Muscle of leg (tissue), 11 donors: ENCODE data around the gene DMAC2. TPM values are rescaled to one million over a fixed set of nuclear protein-coding genes. Genes with fewer than 3 reads are reported as not detected.

Experiments
- DNase-seq: peaks from one replicate; pipeline ENCODE4 v3.0.0; 2013
- H3K27ac ChIP-seq: one replicate; pipeline ENCODE4 v1.5.1; 2013; ENCODE audit warnings: mild to moderate bottlenecking, low read length, control low read depth
- H3K27me3 ChIP-seq: one replicate; pipeline ENCODE4 v1.6.1; 2013; ENCODE audit warnings: low read length; ENCODE audit not compliant: control insufficient read depth, insufficient read depth
- H3K36me3 ChIP-seq: one replicate; pipeline ENCODE4 v1.6.1; 2013; ENCODE audit warnings: low read length; ENCODE audit not compliant: control insufficient read depth, insufficient read depth
- H3K4me1 ChIP-seq: one replicate; pipeline ENCODE4 v1.6.1; 2013; ENCODE audit warnings: low read length; ENCODE audit not compliant: control insufficient read depth, insufficient read depth
- H3K4me3 ChIP-seq: one replicate; pipeline ENCODE4 v1.5.1; 2013; ENCODE audit warnings: low read length, control low read depth
- H3K9me3 ChIP-seq: replicated peaks from 2 replicates; pipeline ENCODE4 v1.6.1; 2013; ENCODE audit warnings: low read depth, low read length; ENCODE audit not compliant: control insufficient read depth
- WGBS: methylation state at CpG from one replicate; pipeline ENCODE4 v1.1.5; 2013; ENCODE audit warnings: missing lambda C conversion rate; ENCODE audit not compliant: insufficient coverage; 5-methylcytosine and 5-hydroxymethylcytosine counted together
- polyA plus RNA-seq, 8 donors: library from polyadenylated mRNA; unstranded; fragments of 120-200 nt; gene quantifications; one replicate each; pipeline versions ENCODE4 v1.2.1 to v1.2.3, GENCODE V29; 2013; ENCODE audit warnings: inconsistent platforms in 1 of 8, low replicate concordance in 1 of 8; ENCODE audit not compliant: insufficient read length in 8 of 8, insufficient read depth in 1 of 8
- total RNA-seq: library from RNA; stranded (reverse); fragments of 120-200 nt; gene quantifications from one replicate; pipeline ENCODE4 v1.2.4, GENCODE V29; 2013

DMAC2 gene
- total and polyA plus RNA-seq, 9 donors, result 30.3 to 58.0 (median 44.9) TPM

DNA sequence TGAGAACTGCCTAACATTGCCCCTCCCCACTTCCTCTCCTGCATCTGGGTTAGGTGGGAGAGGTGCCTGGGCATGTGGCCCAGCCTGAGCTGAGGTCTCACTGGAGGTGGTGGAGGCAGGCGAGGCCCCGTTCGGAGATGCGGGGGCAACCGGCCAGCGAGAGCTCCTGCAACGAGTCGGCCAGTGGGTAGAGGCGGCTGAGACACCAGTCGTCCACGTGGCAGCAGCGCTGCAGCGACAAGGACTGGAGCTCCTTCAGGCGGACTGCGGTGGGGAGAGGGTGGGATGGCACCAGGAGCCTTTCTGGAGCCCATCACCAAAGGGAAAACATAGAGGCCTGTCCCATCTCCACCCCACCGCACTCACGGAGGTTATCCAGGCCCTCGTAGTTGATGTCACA, 6.5 kb downstream of the DMAC2 start:
- H3K4me3 ChIP-seq, result no peak overlapping the region
- no peak overlapping the region for H3K27ac ChIP-seq
- 84% methylated on average over 14 of the region's 18 CpGs for WGBS

DNA sequence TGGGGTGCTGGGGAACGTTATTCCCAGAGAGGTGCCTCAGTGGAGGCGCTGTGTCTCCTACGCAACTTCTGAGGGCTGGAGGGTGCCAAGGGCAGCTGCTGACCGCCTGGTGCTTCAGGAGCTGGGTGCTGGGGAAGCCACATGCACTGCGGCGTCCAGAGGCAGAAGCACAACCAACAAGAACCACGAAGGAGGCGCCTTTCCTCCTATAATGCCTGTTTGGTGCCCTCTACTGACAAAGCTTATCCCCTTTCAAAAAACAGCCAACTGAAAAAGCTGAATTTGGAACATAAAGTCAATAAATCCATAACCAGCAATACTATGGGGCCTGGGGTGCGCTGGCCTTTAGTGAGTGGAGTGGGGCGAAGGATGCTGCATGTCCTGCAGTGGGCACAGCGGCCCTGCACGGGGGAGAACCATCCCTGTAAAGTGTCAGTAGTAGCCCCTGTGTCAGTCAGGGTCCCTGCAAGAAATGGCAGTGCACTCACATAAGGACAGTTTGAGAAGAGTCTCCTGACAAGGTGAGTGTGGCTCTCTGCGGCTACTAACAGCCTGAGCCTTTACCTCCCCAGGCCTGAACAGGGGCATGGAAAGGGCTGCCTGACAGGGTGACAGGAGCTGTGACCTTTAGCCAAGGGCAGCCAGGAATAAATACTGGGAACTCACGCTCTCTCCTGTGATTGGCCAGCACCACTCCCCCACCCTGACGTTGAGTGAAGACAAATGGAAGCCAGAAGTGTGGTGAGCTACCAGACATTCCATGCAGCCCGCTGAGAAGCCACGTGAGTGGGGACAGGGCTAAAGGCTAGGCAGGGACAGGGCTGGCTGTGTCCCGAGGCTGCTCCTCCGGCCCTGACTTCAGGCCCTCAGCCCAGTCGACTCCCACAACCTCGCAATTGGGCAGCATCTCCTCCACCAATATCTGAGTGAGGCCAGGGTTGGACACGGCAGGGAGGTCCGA, 8.0 kb downstream of the DMAC2 start:
- peaks cover 20% of the 10 kb centered on the region for H3K4me1 ChIP-seq

More for the DNA sequence above, 6.5 kb downstream of the DMAC2 start:
- peaks cover 47% of the 10 kb centered on the region for H3K36me3 ChIP-seq
- DNase-seq, result no peak
- H3K9me3 ChIP-seq, result no peaks in the 10 kb centered on the region
- peaks cover 7% of the 10 kb centered on the region for H3K4me1 ChIP-seq
- H3K27me3 ChIP-seq, result no peaks in the 10 kb centered on the region

DNA sequence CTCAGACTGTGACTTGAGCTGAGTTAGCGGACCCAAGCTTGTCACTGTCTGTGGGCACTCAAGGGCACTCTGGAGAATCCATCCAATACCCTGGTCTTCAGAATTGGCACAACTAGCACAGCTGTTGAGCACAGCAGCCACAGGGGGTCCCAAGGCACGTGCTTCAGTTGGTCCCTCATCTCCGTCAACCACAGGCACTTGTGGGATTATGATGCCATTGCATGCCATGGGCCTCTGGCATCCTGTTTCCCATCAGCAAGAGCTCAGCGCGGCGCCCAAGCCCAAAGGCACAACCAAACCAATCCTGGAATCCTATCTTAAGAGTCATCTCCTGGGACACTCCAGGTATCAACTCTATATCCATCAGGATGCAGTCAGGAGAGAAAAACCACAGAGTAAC, 8.8 kb downstream of the DMAC2 start:
- 67% methylated on average over 2 of the region's 6 CpGs for WGBS
- Histone ChIP-seq H3K27ac (no peak overlapping the region), H3K4me1 (peaks cover 25% of the 10 kb centered on the region), H3K4me3 (no peak overlapping the region), H3K36me3 (peaks cover 40% of the 10 kb centered on the region), H3K9me3 (no peaks in the 10 kb centered on the region), H3K27me3 (no peaks in the 10 kb centered on the region)
- DNase-seq, result no peak

More for the DNA sequence above, 8.0 kb downstream of the DMAC2 start:
- Histone ChIP-seq H3K27me3 (no peaks in the 10 kb centered on the region), H3K9me3 (no peaks in the 10 kb centered on the region), H3K36me3 (peaks cover 38% of the 10 kb centered on the region), H3K27ac (peak overlapping the region; percentile 13), H3K4me3 (no peak overlapping the region)
- DNase-seq, result no peak
- 72% methylated on average over 18 of the region's 23 CpGs for WGBS

DNA sequence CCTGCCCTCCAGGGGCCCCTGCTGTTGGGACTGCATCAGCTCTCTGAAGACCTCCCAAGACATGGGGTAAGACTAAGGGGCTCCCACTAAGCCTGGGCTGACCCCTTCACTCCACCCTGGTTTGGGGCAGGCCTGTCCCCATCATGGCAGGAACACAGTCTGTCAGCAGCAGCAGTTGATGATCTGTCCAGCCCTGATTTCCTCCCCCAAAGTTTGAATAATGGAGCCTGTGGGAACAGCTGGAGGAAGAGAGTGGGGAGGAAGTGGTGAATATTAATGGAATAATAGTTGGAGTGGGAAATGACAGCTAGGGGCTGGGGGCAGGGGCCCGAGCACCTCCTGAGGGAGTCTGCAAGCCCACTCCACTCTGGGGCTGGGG, 11.2 kb downstream of the DMAC2 start:
- Histone ChIP-seq H3K4me1 (peaks cover 25% of the 10 kb centered on the region), H3K4me3 (no peak overlapping the region), H3K9me3 (no peaks in the 10 kb centered on the region), H3K27me3 (no peaks in the 10 kb centered on the region), H3K36me3 (peaks cover 56% of the 10 kb centered on the region), H3K27ac (peak overlapping the region; percentile 20)
- no peak for DNase-seq
- WGBS, result no CpG with 5 or more reads among the region's 1 CpG

DNA sequence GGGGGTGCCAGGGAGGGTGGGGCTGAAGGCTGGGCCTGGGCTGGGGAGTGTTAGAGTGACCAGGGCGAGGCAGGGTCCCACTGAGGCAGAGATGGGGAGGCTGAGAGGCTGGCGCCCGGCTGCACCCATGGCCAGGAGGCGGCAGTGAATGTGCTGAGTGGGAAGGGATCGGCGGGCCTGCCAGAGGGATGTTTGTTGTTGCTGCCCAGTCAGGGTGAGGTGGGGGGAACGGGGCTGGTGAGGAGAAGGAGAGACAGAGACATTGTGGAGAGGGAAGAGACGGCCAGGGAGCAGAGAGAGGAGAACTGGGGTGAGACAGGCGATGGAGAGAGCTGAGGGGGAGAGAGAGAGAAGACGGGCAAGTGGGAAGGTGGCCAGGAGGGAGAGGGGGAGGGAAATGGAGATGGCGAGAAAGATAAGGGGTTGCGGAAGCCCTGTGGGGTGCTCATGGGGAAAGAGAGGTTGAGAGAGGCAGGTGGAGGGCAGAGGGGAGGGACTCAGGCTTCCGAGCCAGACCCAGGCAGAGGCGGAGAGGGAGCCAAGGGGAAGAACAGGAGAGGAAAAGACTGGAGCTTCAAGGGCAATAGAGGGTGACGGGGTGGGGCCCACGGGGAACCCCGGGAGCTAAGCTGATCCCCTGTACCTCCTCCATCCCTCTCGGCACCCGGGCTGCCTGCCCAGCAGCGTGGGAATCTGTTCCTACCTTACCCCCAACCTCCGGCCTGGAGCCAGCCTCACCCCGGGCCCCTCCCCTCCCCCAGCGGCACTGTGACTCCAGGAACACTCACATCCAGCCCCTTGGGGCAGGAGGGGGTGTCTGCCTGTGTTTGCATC, 11.8 kb downstream of the DMAC2 start:
- DNase-seq, result peak; percentile 36
- Histone ChIP-seq H3K9me3 (no peaks in the 10 kb centered on the region), H3K27me3 (no peaks in the 10 kb centered on the region), H3K36me3 (peaks cover 55% of the 10 kb centered on the region), H3K4me3 (peak overlapping the region; percentile 36), H3K4me1 (peaks cover 25% of the 10 kb centered on the region), H3K27ac (peak overlapping the region; percentile 42)
- WGBS, result 10% methylated on average over 14 of the region's 23 CpGs

DNA sequence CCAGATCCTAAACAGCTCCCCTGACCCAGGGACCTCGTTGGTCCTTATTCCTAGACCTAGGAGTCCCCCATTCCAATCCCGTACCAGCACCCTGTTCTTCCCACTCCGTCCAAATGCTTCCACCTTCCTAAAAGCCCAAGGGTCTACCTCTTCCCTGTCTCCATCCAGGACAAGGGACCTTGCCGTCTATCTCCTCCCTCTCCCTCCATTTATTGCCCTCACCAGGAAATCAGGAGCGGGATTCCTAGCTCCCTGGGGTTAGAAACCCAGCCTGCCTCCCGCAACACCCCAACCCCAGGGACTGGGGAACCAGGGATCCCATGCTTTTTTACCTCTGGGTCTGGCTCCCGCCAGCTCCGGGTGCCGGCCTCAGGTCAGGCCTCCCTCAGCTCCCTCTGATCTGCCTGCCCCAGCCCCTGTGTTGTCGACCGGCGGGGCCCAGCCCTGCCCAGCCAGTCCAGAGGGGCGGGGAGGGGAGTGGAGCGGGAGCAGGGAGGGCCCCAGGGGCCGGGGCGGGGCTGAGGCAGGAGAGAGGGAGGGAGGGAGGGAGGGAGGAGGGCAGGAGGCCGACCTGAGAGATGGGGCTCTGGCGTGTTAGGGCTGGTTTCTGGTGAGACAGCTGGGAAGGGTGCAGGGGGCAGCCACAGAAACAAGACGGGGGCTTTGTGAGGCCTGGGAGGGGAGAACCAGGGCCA, 12.6 kb downstream of the DMAC2 start, which contains the start of gene B3GNT8:
Gene B3GNT8, minus strand, starts transcription at position 423 of the 695 bp plus-strand sequence. CDS start 596 bp downstream, outside the sequence.
- Histone ChIP-seq H3K36me3 (peaks cover 55% of the 10 kb centered on the region), H3K9me3 (no peaks in the 10 kb centered on the region), H3K27ac (peak within 1 kb of the TSS; percentile 42), H3K4me1 (peaks cover 25% of the 10 kb centered on the region), H3K4me3 (peak within 1 kb of the TSS; percentile 36), H3K27me3 (no peaks in the 10 kb centered on the region)
- DNase-seq, result peak; percentile 83
- whole genome bisulfite sequencing, result 8% methylated on average over 17 of the region's 19 CpGs

DNA sequence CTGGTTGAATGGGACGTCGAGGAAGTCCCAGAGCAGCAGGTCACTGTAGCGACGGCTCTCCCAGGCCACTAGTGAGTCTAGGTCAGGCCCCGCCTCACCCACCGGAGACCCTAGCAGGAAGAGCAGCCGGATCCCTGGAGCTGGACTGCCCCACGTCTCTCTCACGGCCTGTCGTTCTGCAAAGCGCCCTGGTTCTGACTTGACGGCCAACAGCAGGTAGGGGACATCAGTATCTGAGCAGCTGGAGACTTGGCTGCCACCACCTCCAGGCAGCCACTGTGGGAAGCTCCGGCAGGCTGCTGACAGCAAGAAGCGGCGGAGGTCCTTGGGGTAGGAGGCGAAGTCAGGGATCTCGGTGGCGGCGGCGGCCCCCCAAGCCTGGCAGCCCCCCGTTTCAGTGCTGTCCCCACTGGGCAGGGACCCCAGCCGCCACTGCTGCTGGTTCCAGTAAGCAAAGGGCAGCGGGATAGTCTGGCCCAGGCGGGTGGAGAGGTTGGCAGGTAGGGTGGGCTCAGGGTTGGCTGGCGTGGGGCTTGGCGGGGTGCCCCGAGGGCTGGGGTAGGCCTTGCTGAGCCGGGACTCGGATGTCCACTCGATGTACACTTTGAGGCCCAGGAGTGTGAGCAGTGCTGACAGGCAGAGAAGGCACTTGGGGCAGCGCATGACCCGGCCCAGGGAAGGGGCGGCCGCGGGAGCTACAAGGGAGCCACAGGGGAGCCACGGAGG, 13.4 kb downstream of the DMAC2 start:
- H3K27me3 ChIP-seq, result no peaks in the 10 kb centered on the region
- H3K4me3 ChIP-seq, result peak overlapping the region; percentile 36
- 73% methylated on average over 32 of the region's 36 CpGs for WGBS
- peaks cover 53% of the 10 kb centered on the region for H3K36me3 ChIP-seq
- H3K27ac ChIP-seq, result no peak overlapping the region
- peaks cover 25% of the 10 kb centered on the region for H3K4me1 ChIP-seq
- no peak for DNase-seq
- H3K9me3 ChIP-seq, result no peaks in the 10 kb centered on the region

DNA sequence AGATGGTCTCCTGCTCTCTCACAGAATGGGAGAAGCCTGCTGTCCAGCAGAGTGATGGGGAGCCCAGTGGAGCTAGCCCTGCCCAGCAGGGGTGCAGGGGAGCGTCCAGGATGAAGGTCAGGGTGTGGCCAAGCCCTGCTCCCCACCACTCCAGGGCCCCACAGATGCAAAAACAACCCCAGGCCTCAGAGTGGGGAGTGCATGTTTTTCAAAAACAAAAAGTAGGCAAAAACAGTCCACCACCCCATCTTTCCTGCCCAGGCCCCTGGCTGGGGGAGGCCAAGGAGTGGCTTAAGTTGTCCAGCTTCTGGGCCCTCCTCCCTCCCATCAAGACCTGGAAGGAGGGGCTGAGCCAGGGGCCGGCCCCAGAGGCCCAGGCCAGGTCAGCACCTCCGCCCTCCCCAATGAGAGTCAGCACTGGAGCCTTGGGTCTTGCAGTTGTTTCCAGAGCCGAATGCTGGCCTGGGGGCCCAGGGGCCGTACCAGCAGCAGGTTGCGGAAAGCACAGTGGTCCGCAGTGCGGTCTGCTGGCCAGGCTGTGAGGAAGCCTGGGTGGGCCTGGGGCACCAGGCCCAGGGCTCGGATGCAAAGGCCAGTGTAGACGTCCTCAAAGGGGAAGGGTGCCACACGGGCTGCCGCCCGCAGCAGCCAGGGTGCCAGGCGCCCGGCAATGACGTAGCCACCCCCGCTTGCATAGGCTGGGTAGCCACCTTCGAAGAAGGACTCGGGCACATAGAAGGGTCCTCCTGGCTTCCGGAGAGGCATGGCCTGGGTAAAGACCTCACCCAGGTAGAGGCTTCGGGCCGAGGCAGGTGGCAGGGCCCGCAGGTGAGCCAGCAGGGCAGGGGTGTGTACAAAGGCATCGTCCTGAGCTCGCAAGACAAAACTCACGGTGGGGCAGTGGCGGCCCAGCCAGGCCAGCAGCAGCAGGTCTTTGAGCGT, 14.3 kb downstream of the DMAC2 start:
- Histone ChIP-seq H3K4me1 (peaks cover 25% of the 10 kb centered on the region), H3K4me3 (no peak overlapping the region), H3K9me3 (no peaks in the 10 kb centered on the region), H3K36me3 (peaks cover 55% of the 10 kb centered on the region), H3K27ac (no peak overlapping the region), H3K27me3 (no peaks in the 10 kb centered on the region)
- WGBS, result 84% methylated on average over 27 of the region's 28 CpGs
- no peak for DNase-seq
